ENCODE results near the gene POM121L12. TPM values are rescaled to one million over a fixed set of nuclear protein-coding genes. Genes with fewer than 3 reads are reported as not detected.

POM121L12 gene
- total RNA-seq, 1 experiment from 2014 or later, result not detected

GRCh38 chr7:53015463-53015862, 20.0 kb upstream of the POM121L12 start:
- H3K9me3 Mint-ChIP-seq, result peaks cover 16 to 17% of the 10 kb centered on the region in 2 experiments
- peaks cover 7 to 9% of the 10 kb centered on the region in 2 experiments; a peak in 3 of 4 replicates for H3K4me1 Mint-ChIP-seq
- H4K91ac ChIP-seq (ENCODE audit: insufficient read length, low read depth, low read length), result no peak overlapping the region
- H3K14ac ChIP-seq (ENCODE audit: insufficient read depth, low read length), result no peak overlapping the region
- no peaks in the 10 kb centered on the region for H3K9me3 ChIP-seq (ENCODE audit: control insufficient read depth, low read depth, low read length)
- no peaks in the 10 kb centered on the region for H3K23me2 ChIP-seq (ENCODE audit: insufficient read length, low read depth, low read length, poor library complexity, severe bottlenecking)
- H3K79me2 ChIP-seq (ENCODE audit: insufficient read depth, low read length), result no peaks in the 10 kb centered on the region
- no peak overlapping the region for H3K9ac ChIP-seq (ENCODE audit: extremely low read depth, insufficient read length, low read length)
- H3K4ac ChIP-seq (ENCODE audit: low read depth, low read length), result no peak overlapping the region
- H3K27ac ChIP-seq (ENCODE audit: insufficient read length, low read depth, low read length), result no peak overlapping the region
- no peak overlapping the region for H3K4me3 Mint-ChIP-seq
- H4K5ac ChIP-seq (ENCODE audit: insufficient read length, low read depth, low read length), result no peak overlapping the region
- no peak for DNase-seq
- H2AK5ac ChIP-seq (ENCODE audit: insufficient read length, low read length), result no peak overlapping the region
- no peak overlapping the region for H3K4me2 ChIP-seq (ENCODE audit: insufficient read depth, insufficient read length, low read length)
- no peak overlapping the region for H3K27ac Mint-ChIP-seq
- no peak overlapping the region for H4K8ac ChIP-seq (replicated peaks; ENCODE audit: insufficient read length, low read depth, low read length)
- no peak overlapping the region for H2BK120ac ChIP-seq (ENCODE audit: low read depth, low read length, poor library complexity, severe bottlenecking)
- no peak overlapping the region for H3K18ac ChIP-seq (ENCODE audit: insufficient read length, low read depth, low read length)
- H3K23ac ChIP-seq (ENCODE audit: insufficient read length, low read depth, low read length), result no peak overlapping the region
- peaks cover 0 to 26% (median 0%) of the 10 kb centered on the region in 3 experiments; a peak in 5 of 7 replicates for H3K36me3 Mint-ChIP-seq (ENCODE audit: insufficient read depth in 1 of 3, low read depth in 3 of 3)
- no peak overlapping the region for H3T11ph ChIP-seq (ENCODE audit: low read length)
- no peak overlapping the region for H2BK5ac ChIP-seq (ENCODE audit: insufficient read length, low read length)
- no peak overlapping the region for H2BK12ac ChIP-seq (ENCODE audit: insufficient read length, low read depth, low read length)
- no peaks in the 10 kb centered on the region for H3K27me3 ChIP-seq (ENCODE audit: insufficient read depth, low read length)
- H3K79me1 ChIP-seq (ENCODE audit: insufficient read depth, low read depth, low read length, poor library complexity, severe bottlenecking), result no peaks in the 10 kb centered on the region
- no peak for TF ChIP-seq CTCF (conservative IDR thresholded peaks at IDR 0.05)
- H3K56ac ChIP-seq (ENCODE audit: insufficient read length, low read depth, low read length), result no peak overlapping the region
- H2BK20ac ChIP-seq (ENCODE audit: low read depth, low read length, poor library complexity, severe bottlenecking), result no peak overlapping the region
- no peaks in the 10 kb centered on the region; the same call in 1 of the 2 replicates for H3K4me1 ChIP-seq (ENCODE audit: insufficient read depth, low read length)
- WGBS (ENCODE audit: extremely low coverage, insufficient read length, low lambda C conversion rate), result no CpG with 5 or more reads among the region's 1 CpG
- H2AFZ ChIP-seq (ENCODE audit: low read length), result no peak overlapping the region
- no peak overlapping the region for H2BK15ac ChIP-seq (ENCODE audit: low read depth, low read length)
- H4K20me1 ChIP-seq (ENCODE audit: control insufficient read depth, insufficient read depth, insufficient read length), result no peaks in the 10 kb centered on the region
- no peaks in the 10 kb centered on the region for H3K27me3 Mint-ChIP-seq (ENCODE audit: low read depth)

All from H9 (cell line).